ENCODE data around the gene AGPAT3. TPM values are rescaled to one million over a fixed set of nuclear protein-coding genes. Genes with fewer than 3 reads are reported as not detected.

AGPAT3 gene, protein sequence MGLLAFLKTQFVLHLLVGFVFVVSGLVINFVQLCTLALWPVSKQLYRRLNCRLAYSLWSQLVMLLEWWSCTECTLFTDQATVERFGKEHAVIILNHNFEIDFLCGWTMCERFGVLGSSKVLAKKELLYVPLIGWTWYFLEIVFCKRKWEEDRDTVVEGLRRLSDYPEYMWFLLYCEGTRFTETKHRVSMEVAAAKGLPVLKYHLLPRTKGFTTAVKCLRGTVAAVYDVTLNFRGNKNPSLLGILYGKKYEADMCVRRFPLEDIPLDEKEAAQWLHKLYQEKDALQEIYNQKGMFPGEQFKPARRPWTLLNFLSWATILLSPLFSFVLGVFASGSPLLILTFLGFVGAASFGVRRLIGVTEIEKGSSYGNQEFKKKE
- 67.1 and 77.8 TPM in 2 replicates for total RNA-seq

DNA sequence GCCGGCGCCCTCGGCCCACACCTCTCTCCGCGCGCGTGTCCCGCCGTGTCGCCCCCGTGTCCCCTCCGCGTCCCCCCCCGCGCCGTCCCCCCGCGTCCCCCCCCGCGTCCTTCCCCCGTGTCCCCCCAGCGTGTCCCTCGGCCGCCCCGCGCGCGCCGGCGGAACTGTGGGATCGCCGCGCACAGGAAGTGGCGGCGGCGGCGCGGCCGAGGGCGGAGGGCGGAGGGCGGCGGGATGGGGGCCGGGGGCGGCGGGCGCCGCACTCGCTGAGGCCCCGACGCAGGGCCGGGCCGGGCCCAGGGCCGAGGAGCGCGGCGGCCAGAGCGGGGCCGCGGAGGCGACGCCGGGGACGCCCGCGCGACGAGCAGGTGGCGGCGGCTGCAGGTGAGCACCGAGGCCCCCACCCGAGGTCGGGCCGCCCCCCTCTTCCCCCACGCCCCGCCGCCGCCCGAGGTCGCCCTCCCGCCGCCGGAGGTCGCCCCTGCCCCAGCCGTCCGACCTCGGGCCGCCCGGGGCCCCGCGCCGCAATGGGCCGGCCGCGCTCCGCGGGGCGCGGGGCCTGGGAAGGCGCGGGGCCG lies at the start of gene AGPAT3:
AGPAT3 (plus strand) TSS at position 262 of the 578 bp plus-strand sequence. CDS start 94,459 bp downstream, outside the sequence.

DNA sequence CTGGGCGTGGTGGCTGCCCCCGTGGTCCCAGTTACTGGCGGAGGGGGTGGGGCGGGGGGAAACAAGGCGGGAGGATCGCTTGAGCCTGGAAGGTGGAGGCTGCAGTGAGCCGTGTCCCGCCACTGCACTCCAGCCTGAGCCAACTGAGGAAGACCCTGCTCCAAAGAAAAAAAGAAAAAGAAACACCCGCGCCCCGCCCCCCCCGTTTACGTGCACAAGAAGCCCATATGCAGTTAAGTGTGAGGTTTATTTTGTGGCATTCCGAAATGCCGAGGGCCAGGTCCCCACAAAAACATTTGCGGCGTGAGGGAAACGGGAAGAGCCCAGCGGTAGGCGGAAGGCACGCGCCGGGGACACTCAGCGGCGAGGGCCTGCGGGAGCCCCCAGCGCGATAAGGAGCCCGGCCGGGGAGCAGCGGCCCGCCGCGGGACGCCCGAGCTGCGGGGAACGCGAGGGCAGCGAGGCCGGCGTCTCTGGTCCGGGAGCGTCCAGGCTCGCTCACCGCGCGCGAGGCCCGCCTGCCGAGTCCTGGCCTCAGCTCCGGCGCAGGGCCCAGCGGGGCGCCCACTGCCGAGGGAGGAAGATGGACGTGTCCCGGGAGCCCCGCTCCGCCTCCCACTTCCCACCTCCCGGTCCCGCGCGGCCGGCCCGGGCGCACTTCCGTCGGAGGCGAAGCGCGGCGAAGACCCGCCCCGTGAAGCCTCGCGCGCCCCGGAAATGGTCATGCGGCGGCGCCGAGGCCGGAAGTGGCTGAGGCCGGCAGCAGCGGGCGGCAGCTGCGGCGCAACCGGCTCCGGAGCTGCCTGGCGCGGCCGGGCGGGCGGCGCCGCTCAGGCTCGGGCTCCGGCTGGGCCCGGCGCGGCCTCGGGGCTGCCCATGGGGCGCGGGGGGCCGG lies 146.8 kb downstream of the AGPAT3 start, which contains the start of gene TRAPPC10:
TRAPPC10 (plus strand) TSS at position 731 of the 895 bp plus-strand sequence. CDS start 185 bp downstream, outside the sequence.

Other genes with a start within 250 kb of the AGPAT3 start
- 1.00 and 2.4 TPM in 2 replicates for gene HSF2BP, start 205.7 kb upstream of the AGPAT3 start, total RNA-seq
- 25.4 and 32.4 TPM in 2 replicates for gene RRP1B, start 205.7 kb upstream of the AGPAT3 start, total RNA-seq
- 300 and 313 TPM in 2 replicates for gene PDXK, start 146.1 kb upstream of the AGPAT3 start, total RNA-seq
- 5.4 and 8.7 TPM in 2 replicates for gene CSTB, start 88.9 kb upstream of the AGPAT3 start, total RNA-seq
- gene RRP1, start 75.6 kb upstream of the AGPAT3 start, total RNA-seq: 16.7 and 26.2 TPM in 2 replicates
- 21.5 and 25.9 TPM in 2 replicates for gene TRAPPC10, start 147.1 kb downstream of the AGPAT3 start, total RNA-seq
- 7.4 and 35.6 TPM in 2 replicates for gene PWP2, start 242.2 kb downstream of the AGPAT3 start, total RNA-seq